AG10803 (cell line): ENCODE data around the gene PPP1R18.

Experiments used
- DNase-seq: peaks from one replicate; pipeline ENCODE4 v3.0.0; 2010; ENCODE audit warnings: low read depth
- H3K4me3 ChIP-seq: 2 replicates; pipeline ENCODE4 v1.5.1; 2011; ENCODE audit warnings: mild to moderate bottlenecking, low read length, control low read depth
- TF ChIP-seq, protein P1 (sequence below): conservative IDR thresholded peaks from 2 replicates; pipeline ENCODE4 v1.5.1; 2011; ENCODE audit warnings: mild to moderate bottlenecking, low read length, control low read depth, inconsistent platforms

PPP1R18 gene, protein sequence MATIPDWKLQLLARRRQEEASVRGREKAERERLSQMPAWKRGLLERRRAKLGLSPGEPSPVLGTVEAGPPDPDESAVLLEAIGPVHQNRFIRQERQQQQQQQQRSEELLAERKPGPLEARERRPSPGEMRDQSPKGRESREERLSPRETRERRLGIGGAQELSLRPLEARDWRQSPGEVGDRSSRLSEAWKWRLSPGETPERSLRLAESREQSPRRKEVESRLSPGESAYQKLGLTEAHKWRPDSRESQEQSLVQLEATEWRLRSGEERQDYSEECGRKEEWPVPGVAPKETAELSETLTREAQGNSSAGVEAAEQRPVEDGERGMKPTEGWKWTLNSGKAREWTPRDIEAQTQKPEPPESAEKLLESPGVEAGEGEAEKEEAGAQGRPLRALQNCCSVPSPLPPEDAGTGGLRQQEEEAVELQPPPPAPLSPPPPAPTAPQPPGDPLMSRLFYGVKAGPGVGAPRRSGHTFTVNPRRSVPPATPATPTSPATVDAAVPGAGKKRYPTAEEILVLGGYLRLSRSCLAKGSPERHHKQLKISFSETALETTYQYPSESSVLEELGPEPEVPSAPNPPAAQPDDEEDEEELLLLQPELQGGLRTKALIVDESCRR

GRCh38 chr6:30686009-30686907 lies at the start of gene PPP1R18:
Gene PPP1R18, minus strand, starts transcription at chr6:30686645. Its CDS starts 627 bp downstream, at chr6:30686018.
- TF ChIP-seq, protein P1, sequence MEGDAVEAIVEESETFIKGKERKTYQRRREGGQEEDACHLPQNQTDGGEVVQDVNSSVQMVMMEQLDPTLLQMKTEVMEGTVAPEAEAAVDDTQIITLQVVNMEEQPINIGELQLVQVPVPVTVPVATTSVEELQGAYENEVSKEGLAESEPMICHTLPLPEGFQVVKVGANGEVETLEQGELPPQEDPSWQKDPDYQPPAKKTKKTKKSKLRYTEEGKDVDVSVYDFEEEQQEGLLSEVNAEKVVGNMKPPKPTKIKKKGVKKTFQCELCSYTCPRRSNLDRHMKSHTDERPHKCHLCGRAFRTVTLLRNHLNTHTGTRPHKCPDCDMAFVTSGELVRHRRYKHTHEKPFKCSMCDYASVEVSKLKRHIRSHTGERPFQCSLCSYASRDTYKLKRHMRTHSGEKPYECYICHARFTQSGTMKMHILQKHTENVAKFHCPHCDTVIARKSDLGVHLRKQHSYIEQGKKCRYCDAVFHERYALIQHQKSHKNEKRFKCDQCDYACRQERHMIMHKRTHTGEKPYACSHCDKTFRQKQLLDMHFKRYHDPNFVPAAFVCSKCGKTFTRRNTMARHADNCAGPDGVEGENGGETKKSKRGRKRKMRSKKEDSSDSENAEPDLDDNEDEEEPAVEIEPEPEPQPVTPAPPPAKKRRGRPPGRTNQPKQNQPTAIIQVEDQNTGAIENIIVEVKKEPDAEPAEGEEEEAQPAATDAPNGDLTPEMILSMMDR: no peak
- peak within 1 kb of the TSS; percentile 93 for H3K4me3 ChIP-seq
- DNase-seq: peak; percentile 65

DNA sequence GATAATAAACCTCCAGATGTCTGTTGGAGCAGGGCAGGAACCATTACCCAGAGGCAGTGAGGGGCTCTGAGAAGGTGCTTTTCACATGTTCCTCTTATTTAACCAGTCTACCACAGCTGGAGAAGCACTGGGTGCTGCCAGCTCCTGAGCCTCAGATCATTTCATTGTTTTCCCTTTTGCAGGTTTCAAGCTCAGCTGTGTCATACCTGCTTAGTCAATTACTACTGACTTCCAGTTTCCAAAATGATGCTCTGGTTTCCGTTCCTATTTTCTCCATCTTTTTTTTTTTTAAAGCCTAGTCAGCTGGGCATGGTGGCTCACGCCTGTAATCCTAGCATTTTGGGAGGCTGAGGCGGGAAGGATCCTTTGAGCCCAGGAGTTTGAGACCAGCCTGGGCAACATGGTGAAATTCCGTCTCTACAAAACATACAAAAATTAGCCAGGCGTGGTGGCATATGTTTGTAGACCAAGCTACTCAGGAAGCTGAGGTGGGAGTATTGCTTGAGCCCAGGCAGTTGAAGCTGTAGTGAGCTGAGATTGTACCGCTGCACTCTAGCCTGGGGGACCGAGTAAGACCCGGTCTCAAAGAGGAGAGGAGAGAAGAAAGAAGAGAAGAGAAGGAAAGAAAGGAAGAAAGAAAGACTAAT lies 49.3 kb upstream of the PPP1R18 start:
- TF ChIP-seq, protein P1: no peak
- no peak for DNase-seq
- H3K4me3 ChIP-seq: no peak overlapping the region

DNA sequence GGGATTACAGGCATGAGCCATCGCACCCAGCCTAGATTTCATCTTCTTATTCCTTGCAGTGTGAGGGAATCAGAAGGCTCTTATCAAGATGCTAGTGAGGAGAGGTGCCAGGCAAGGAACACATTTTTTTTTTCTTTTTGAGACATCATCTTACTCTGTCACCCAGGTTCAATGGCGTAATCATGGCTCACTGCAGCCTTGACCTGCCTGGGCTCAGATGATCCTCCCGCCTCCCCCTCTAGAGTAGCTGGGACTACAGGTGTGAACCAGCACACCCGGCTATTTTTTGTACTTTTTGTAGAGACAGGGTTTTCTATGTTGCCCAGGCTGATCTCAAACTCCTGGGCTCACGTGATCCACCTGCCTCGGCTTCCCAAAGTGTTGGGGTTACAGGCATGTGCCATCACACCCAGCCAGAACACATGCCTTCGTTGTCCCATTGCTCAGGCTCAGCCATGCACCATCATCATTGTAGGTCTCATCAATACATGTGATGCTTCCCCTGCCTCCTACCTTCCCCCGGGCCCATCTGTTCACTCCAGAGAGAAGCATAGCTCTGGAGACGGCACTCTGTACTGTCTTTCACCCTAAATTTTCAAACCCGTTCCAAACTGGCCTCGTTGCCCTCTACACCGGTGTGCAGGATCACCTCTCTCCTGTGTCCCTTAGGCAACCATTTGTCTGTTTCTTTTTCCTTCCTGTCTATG lies 45.9 kb upstream of the PPP1R18 start:
- no peak for DNase-seq
- TF ChIP-seq, protein P1: no peak
- H3K4me3 ChIP-seq: no peak overlapping the region

DNA sequence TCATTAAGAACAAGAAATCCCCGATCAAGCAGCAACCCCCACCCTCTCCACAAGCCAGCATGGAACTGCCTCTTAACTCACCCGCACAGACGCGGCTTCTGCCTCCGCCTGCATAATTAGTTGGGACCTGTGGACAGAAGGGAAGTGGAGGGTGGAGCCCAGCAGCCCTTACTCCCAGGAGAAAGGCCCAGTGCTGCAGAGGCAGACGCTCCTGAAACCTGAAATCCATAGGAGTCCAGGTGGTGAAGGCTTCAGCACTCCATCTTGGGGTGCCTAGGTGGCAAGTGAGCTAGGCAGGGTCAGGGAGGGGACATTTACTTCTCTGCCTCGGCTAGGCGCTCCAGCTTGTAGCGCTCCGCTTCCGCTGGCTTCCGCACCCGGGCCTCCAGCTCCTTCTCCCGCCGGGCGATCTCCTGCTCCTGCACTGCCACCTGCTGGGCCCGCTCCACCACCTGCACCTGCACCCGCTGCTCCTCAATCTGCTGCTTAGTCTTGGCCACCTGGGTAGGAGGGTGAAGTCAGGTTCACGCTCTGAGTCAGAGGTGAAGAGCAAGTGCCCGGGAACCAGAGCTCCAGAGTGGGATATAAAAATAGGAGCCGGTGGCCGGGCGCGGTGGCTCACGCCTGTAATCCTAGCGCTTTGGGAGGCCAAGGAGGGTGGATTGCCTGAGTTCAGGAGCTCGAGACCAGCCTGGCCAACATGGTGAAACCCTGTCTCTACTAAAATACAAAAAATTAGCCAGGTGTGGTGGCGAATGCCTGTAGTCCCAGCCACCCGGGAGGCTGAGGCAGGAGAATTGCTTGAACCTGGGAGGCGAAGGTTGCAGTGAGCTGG lies 44.4 kb upstream of the PPP1R18 start:
- no peak overlapping the region for H3K4me3 ChIP-seq
- TF ChIP-seq, protein P1: peak; percentile 21; the same call in 1 of the 2 replicates
- DNase-seq: no peak

DNA sequence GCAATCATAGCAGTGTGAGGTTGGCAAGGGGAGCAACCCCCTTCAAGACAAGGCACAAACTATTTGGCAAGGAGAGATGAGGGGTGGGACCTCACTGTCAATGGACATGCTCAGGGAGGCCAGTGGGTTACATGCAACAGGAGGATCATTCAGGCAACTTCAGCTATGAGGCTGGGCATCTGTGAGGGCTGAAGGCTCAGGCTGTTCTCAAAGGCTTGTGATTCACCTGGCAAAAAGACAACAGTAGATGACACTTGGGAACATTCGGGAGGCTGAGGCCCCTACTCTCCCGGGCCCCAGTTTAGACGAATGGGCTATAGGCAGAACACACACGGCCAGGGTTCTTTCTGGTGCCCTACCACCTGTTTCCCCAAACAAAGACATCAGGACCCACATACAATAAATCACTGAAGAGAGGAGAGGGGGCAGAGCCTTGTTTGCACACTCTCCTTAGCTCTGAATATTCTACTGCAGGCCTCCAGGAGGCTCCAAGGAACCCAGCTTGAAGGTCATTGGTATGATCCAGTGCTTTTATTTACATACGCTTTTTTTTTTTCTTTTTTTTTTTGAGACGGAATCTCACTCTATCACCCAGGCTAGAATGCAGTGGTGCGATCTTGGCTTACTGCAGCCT lies 41.6 kb upstream of the PPP1R18 start:
- H3K4me3 ChIP-seq: no peak overlapping the region
- peak; percentile 68 for DNase-seq
- TF ChIP-seq, protein P1: peak; percentile 53
